GM12878 (cell line): ENCODE data around the gene MAL. TPM values are rescaled to one million over a fixed set of nuclear protein-coding genes. Genes with fewer than 3 reads are reported as not detected.

Source experiments
- ATAC-seq: fragments of 200-7000 bp; cut with Tn5 transposase; 3 replicates; pipeline ENCODE4 v1.9.1; 2020; ENCODE audit warnings: mild to moderate bottlenecking, moderate library complexity
- BruUV-seq: library from RNA; stranded (reverse); fragments of 400-500 nt; replicated peaks from 2 replicates; lab custom pipeline; 2021; lab: Mats Ljungman, UMichigan
- CTCF ChIA-PET: fragments of 300-600 bp; sonication (Branson Sonifier 250); formaldehyde crosslinking; extraction: SDS; loops from one replicate; lab custom pipeline; 2021; ENCODE audit warnings: inconsistent platforms; lab: Yijun Ruan, JAX
- POLR2A ChIA-PET: fragments of 350-600 bp; formaldehyde crosslinking; extraction: SDS; loops from one replicate; lab custom pipeline; 2021; ENCODE audit warnings: inconsistent platforms; lab: Charles Lee
- RAD21 ChIA-PET: fragments of 300-600 bp; sonication (Branson Sonifier 250); formaldehyde crosslinking; loops from one replicate; lab custom pipeline; 2023; ENCODE audit warnings: antibody characterized with exemption; ENCODE audit not compliant: unreplicated experiment; lab: Charles Lee
- SMC1A ChIA-PET: fragments of 300-600 bp; sonication (Branson Sonifier 250); formaldehyde crosslinking; loops from one replicate; lab custom pipeline; 2023; ENCODE audit not compliant: unreplicated experiment, uncharacterized antibody; lab: Charles Lee
- DNase-seq: peaks from one replicate; pipeline ENCODE4 v3.0.0-alpha.2; 2011; ENCODE audit warnings: low read depth, low spot score
- FAIRE-seq: peaks from 3 replicates; lab custom pipeline; 2011; peaks lifted over from hg19 to GRCh38; lab: Jason Lieb, UNC
- H2AFZ ChIP-seq: 2 replicates; pipeline ENCODE4 v1.6.0; 2011; ENCODE audit warnings: low read depth, low read length, control low read depth; ENCODE audit not compliant: control insufficient read depth
- H3K27ac ChIP-seq: 2 replicates; pipeline ENCODE4 v1.5.1; 2011; ENCODE audit warnings: control low read depth; ENCODE audit not compliant: control insufficient read depth, insufficient read depth
- H3K27me3 ChIP-seq, 2 experiments: replicated peaks in 1 of 2; 2 replicates each; pipeline versions ENCODE4 v1.6.0 to v1.6.1; 2011; ENCODE audit warnings: low read length in 1 of 2; ENCODE audit not compliant: control insufficient read depth in 2 of 2, insufficient read depth in 2 of 2
- H3K36me3 ChIP-seq, 2 experiments: 2 replicates each; pipeline ENCODE4 v1.5.1; 2011; ENCODE audit warnings: low read length in 1 of 2; ENCODE audit not compliant: control insufficient read depth in 2 of 2, insufficient read depth in 2 of 2
- H3K4me1 ChIP-seq: 2 replicates; pipeline ENCODE4 v1.6.1; 2011; ENCODE audit warnings: mild to moderate bottlenecking, low read length, moderate library complexity, mixed read lengths; ENCODE audit not compliant: control insufficient read depth, insufficient read depth
- H3K4me2 ChIP-seq: 2 replicates; pipeline ENCODE4 v1.6.0; 2011; ENCODE audit warnings: control low read depth; ENCODE audit not compliant: control insufficient read depth, insufficient read depth
- H3K4me3 ChIP-seq: fragments of 200-600 bp; sonication (generic); 2 replicates; pipeline ENCODE4 v1.5.1; 2016
- H3K79me2 ChIP-seq: 2 replicates; pipeline ENCODE4 v1.6.0; 2011; ENCODE audit warnings: low read length; ENCODE audit not compliant: control insufficient read depth, insufficient read depth
- H3K9ac ChIP-seq: 2 replicates; pipeline ENCODE4 v1.8.0; 2011; ENCODE audit warnings: low read length, control low read depth, mixed read lengths; ENCODE audit not compliant: control insufficient read depth, insufficient read depth
- H3K9me3 ChIP-seq: replicated peaks from 3 replicates; pipeline ENCODE4 v1.5.1; 2011; ENCODE audit warnings: mild to moderate bottlenecking, low read length; ENCODE audit not compliant: control insufficient read depth, insufficient read depth
- H4K20me1 ChIP-seq: 2 replicates; pipeline ENCODE4 v1.6.0; 2011; ENCODE audit not compliant: control insufficient read depth, insufficient read depth
- BHLHE40 ChIP-seq, 2 experiments: fragments of 450-650 bp in 1 of 2; IDR thresholded peaks; 2 replicates each; pipeline ENCODE4 v1.6.1; 2011 to 2017; ENCODE audit warnings: low read depth in 2 of 2, borderline replicate concordance in 1 of 2, improper control_type of control experiment in 1 of 2, low read length in 1 of 2, mild to moderate bottlenecking in 1 of 2
- ETV6 ChIP-seq, 2 experiments: fragments of 450-650 bp in 1 of 2; IDR thresholded peaks in 1 of 2; conservative IDR thresholded peaks in 1 of 2; 2 replicates each; pipeline ENCODE4 v1.6.1; 2014; ENCODE audit warnings: antibody characterized with exemption in 1 of 2, borderline replicate concordance in 1 of 2, low read depth in 1 of 2, mild to moderate bottlenecking in 1 of 2, moderate library complexity in 1 of 2
- FOS ChIP-seq: IDR thresholded peaks from 3 replicates; pipeline ENCODE4 v1.6.1; 2011; ENCODE audit warnings: borderline replicate concordance; ENCODE audit not compliant: insufficient read length; ENCODE audit errors: extremely low read depth
- IRF4 ChIP-seq: IDR thresholded peaks from 2 replicates; pipeline ENCODE4 v1.6.1; 2011; ENCODE audit warnings: low read depth, low read length
- JUNB ChIP-seq: IDR thresholded peaks from 2 replicates; pipeline ENCODE4 v1.6.1; 2016; ENCODE audit warnings: antibody characterized with exemption, mild to moderate bottlenecking
- MLLT1 ChIP-seq: fragments of 450-650 bp; IDR thresholded peaks from 2 replicates; pipeline ENCODE4 v1.6.1; 2016; ENCODE audit warnings: mild to moderate bottlenecking
- NFIC ChIP-seq: IDR thresholded peaks from 2 replicates; pipeline ENCODE4 v1.6.1; 2012; ENCODE audit warnings: low read depth, mild to moderate bottlenecking, inconsistent platforms, low read length, moderate library complexity
- POLR2A ChIP-seq: IDR thresholded peaks from 2 replicates; pipeline ENCODE4 v1.6.1; 2011; ENCODE audit warnings: low read depth, mild to moderate bottlenecking, low read length
- RFX5 ChIP-seq: IDR thresholded peaks from 2 replicates; pipeline ENCODE4 v1.6.1; 2011; ENCODE audit warnings: low read depth, low read length, improper control_type of control experiment
- RUNX3 ChIP-seq: IDR thresholded peaks from 2 replicates; pipeline ENCODE4 v1.6.1; 2012; ENCODE audit warnings: low read length, inconsistent platforms
- SUPT20H ChIP-seq: IDR thresholded peaks from 2 replicates; pipeline ENCODE4 v1.6.1; 2011; ENCODE audit warnings: low read depth, mild to moderate bottlenecking, low read length, moderate library complexity, borderline replicate concordance; ENCODE audit not compliant: control insufficient read depth
- WGBS: methylation state at CpG from one replicate; pipeline ENCODE4 v1.1.6; 2016; ENCODE audit warnings: low lambda C conversion rate; ENCODE audit not compliant: insufficient replicate concordance, insufficient coverage; ENCODE audit errors: missing lambda C conversion rate; 5-methylcytosine and 5-hydroxymethylcytosine counted together
- in situ Hi-C: fragments of 300-500 bp; cut with MboI; formaldehyde crosslinking; loops from 9 replicates; pipeline ENCODE4 v1.14.3; 2018; ENCODE audit warnings: mixed read lengths
- intact Hi-C: fragments of 100-400 bp; cut with micrococcal nuclease; formaldehyde crosslinking; loops from one replicate; pipeline ENCODE4 v1.14.2; 2022; ENCODE audit not compliant: unreplicated experiment
- polyA plus RNA-seq, 11 experiments: library from polyadenylated mRNA; depleted of rRNA in 4 of 11; unstranded in 6 of 11; stranded (reverse) in 5 of 11; fragments of >200 nt; fragmentation: Nextera tagmentation in 4 of 11; fragmentation: Illumina TruSeq in 1 of 11; extraction: Ambion mirVana in 4 of 11; extraction: Trizol in 1 of 11; gene quantifications; 1 replicate in 1 of 11; 2 replicates in 10 of 11; pipeline versions ENCODE4 v1.2.1 to v1.2.3, GENCODE V29; 2011 to 2016; ENCODE audit warnings: inconsistent platforms in 2 of 11, missing spikeins in 2 of 11, low read depth in 1 of 11
- total RNA-seq, 4 experiments: library from RNA; depleted of rRNA in 3 of 4; stranded (reverse); fragments of >200 nt in 3 of 4; fragmentation: Illumina TruSeq in 1 of 4; extraction: Trizol in 1 of 4; gene quantifications; 2 replicates each; pipeline versions ENCODE4 v1.2.1 to v1.2.3, GENCODE V29; 2013 to 2021
- TF ChIP-seq, protein P1 (sequence below): fragments of 450-650 bp; IDR thresholded peaks from 2 replicates; pipeline ENCODE4 v1.6.1; 2016; ENCODE audit warnings: mild to moderate bottlenecking
- TF ChIP-seq, protein P2 (sequence below), 3 experiments: IDR thresholded peaks in 2 of 3; conservative IDR thresholded peaks in 1 of 3; 2 replicates each; pipeline ENCODE4 v1.5.1; 2011; ENCODE audit warnings: low read depth in 3 of 3, low read length in 3 of 3, mild to moderate bottlenecking in 3 of 3, control low read depth in 2 of 3, moderate library complexity in 2 of 3, inconsistent platforms in 1 of 3, mixed read lengths in 1 of 3; ENCODE audit not compliant: control insufficient read depth in 2 of 3, insufficient read depth in 1 of 3; ENCODE audit errors: extremely low read depth in 1 of 3
- TF ChIP-seq, protein P3 (sequence below): fragments of 450-650 bp; IDR thresholded peaks from 2 replicates; pipeline ENCODE4 v1.6.1; 2014; ENCODE audit warnings: mild to moderate bottlenecking

MAL gene
- total and polyA plus RNA-seq, 10 of the 15 experiments (the other 5 are each of a cell fraction or from before 2014, with no cell fraction given) = 1.3 to 4.5 (median 1.7) TPM

GRCh38 chr2:95022309-95023221 lies 2.9 kb upstream of the MAL start (continued):
- no peak; a peak in 1 of 4 replicates for TF ChIP-seq ETV6 (conservative IDR thresholded peaks at IDR 0.05 in 1 of 2, IDR thresholded peaks at IDR 0.05 in 1 of 2; ENCODE audit: borderline replicate concordance in 1 of 2, low read depth in 1 of 2)
- TF ChIP-seq, protein P1, sequence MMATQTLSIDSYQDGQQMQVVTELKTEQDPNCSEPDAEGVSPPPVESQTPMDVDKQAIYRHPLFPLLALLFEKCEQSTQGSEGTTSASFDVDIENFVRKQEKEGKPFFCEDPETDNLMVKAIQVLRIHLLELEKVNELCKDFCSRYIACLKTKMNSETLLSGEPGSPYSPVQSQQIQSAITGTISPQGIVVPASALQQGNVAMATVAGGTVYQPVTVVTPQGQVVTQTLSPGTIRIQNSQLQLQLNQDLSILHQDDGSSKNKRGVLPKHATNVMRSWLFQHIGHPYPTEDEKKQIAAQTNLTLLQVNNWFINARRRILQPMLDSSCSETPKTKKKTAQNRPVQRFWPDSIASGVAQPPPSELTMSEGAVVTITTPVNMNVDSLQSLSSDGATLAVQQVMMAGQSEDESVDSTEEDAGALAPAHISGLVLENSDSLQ = no peak
- no peak for TF ChIP-seq POLR2A
- TF ChIP-seq, all 136 proteins: peak for 28

GRCh38 chr2:95023222-95023597 lies 2.3 kb upstream of the MAL start:
- H2AFZ ChIP-seq = no peak overlapping the region
- in situ Hi-C loops = loop anchor here (5.0 kb wide), 2 partner anchors 54 to 94 kb away; no protein-coding TSS in a partner anchor
- CTCF ChIA-PET = interaction anchor here (0.8 to 6.7 kb wide), 25 partner anchors 8 to 321 kb away, joined by 3 to 339 read pairs (median 6); partner anchors contain the start of gene MRPS5
- no peak for TF ChIP-seq MLLT1
- TF ChIP-seq FOS = no peak
- TF ChIP-seq, protein P2, sequence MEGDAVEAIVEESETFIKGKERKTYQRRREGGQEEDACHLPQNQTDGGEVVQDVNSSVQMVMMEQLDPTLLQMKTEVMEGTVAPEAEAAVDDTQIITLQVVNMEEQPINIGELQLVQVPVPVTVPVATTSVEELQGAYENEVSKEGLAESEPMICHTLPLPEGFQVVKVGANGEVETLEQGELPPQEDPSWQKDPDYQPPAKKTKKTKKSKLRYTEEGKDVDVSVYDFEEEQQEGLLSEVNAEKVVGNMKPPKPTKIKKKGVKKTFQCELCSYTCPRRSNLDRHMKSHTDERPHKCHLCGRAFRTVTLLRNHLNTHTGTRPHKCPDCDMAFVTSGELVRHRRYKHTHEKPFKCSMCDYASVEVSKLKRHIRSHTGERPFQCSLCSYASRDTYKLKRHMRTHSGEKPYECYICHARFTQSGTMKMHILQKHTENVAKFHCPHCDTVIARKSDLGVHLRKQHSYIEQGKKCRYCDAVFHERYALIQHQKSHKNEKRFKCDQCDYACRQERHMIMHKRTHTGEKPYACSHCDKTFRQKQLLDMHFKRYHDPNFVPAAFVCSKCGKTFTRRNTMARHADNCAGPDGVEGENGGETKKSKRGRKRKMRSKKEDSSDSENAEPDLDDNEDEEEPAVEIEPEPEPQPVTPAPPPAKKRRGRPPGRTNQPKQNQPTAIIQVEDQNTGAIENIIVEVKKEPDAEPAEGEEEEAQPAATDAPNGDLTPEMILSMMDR (IDR thresholded peaks at IDR 0.05 in 2 of 3, conservative IDR thresholded peaks at IDR 0.05 in 1 of 3; ENCODE audit: control insufficient read depth in 2 of 3, extremely low read depth in 1 of 3, insufficient read depth in 1 of 3, low read depth in 3 of 3, low read length in 3 of 3) = peak; percentile 62 to 92 (median 65)
- TF ChIP-seq BHLHE40 (IDR thresholded peaks at IDR 0.05; ENCODE audit: borderline replicate concordance in 1 of 2, low read depth in 2 of 2, low read length in 1 of 2) = no peak
- TF ChIP-seq RUNX3 = peak; percentile 35; the same call in 1 of the 2 replicates
- TF ChIP-seq IRF4 = no peak
- no peak for TF ChIP-seq NFIC
- TF ChIP-seq, protein P3, sequence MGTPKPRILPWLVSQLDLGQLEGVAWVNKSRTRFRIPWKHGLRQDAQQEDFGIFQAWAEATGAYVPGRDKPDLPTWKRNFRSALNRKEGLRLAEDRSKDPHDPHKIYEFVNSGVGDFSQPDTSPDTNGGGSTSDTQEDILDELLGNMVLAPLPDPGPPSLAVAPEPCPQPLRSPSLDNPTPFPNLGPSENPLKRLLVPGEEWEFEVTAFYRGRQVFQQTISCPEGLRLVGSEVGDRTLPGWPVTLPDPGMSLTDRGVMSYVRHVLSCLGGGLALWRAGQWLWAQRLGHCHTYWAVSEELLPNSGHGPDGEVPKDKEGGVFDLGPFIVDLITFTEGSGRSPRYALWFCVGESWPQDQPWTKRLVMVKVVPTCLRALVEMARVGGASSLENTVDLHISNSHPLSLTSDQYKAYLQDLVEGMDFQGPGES = no peak
- no peak for TF ChIP-seq RFX5
- TF ChIP-seq SUPT20H = no peak
- no peak for TF ChIP-seq JUNB

More at GRCh38 chr2:95023222-95023597, 2.3 kb upstream of the MAL start:
- no peak overlapping the region for H3K9ac ChIP-seq
- intact Hi-C loops = loop anchor here (1.0 to 10.0 kb wide), 2 partner anchors 30 to 182 kb away; partner anchors contain the start of gene ZNF892
- H3K4me1 ChIP-seq = peaks cover 6% of the 10 kb centered on the region
- DNase-seq (no peak), ATAC-seq (peak; percentile 80), FAIRE-seq (peak; percentile 59)
- POLR2A ChIA-PET = interaction anchor here (1.3 to 2.9 kb wide), 4 partner anchors 30 to 91 kb away, joined by 5 to 15 read pairs (median 6); no protein-coding TSS in a partner anchor
- no peaks in the 10 kb centered on the region for H4K20me1 ChIP-seq
- H3K27me3 ChIP-seq = peaks cover 0 to 2% of the 10 kb centered on the region in 2 experiments; a peak in 3 of 4 replicates
- RAD21 ChIA-PET = interaction anchor here (0.7 to 6.7 kb wide), 18 partner anchors 9 to 98 kb away, joined by 3 to 120 read pairs (median 6); partner anchors contain the start of gene MRPS5
- no peak overlapping the region; the same call in 1 of the 2 replicates for H3K4me2 ChIP-seq
- no peaks in the 10 kb centered on the region for H3K36me3 ChIP-seq
- SMC1A ChIA-PET = interaction anchor here (0.8 to 6.2 kb wide), 21 partner anchors 9 to 99 kb away, joined by 3 to 94 read pairs (median 5); partner anchors contain the start of gene MRPS5
- BruUV-seq = no TSS peak
- H3K4me3 ChIP-seq = no peak overlapping the region
- WGBS = 3% methylated on average over 2 of the region's 2 CpGs
- no peaks in the 10 kb centered on the region for H3K9me3 ChIP-seq
- H3K79me2 ChIP-seq = no peaks in the 10 kb centered on the region; the same call in 1 of the 2 replicates
- H3K27ac ChIP-seq = no peak overlapping the region
